HG02852 (cell line): Measurements from ENCODE around the gene ATN1.

Experiments
- ATAC-seq: cut with Tn5 transposase; IDR thresholded peaks from one replicate; pipeline ENCODE4 v1.9.1; 2021; ENCODE audit warnings: mild to moderate bottlenecking, moderate library complexity; ENCODE audit not compliant: unreplicated experiment

The ATN1 gene

DNA sequence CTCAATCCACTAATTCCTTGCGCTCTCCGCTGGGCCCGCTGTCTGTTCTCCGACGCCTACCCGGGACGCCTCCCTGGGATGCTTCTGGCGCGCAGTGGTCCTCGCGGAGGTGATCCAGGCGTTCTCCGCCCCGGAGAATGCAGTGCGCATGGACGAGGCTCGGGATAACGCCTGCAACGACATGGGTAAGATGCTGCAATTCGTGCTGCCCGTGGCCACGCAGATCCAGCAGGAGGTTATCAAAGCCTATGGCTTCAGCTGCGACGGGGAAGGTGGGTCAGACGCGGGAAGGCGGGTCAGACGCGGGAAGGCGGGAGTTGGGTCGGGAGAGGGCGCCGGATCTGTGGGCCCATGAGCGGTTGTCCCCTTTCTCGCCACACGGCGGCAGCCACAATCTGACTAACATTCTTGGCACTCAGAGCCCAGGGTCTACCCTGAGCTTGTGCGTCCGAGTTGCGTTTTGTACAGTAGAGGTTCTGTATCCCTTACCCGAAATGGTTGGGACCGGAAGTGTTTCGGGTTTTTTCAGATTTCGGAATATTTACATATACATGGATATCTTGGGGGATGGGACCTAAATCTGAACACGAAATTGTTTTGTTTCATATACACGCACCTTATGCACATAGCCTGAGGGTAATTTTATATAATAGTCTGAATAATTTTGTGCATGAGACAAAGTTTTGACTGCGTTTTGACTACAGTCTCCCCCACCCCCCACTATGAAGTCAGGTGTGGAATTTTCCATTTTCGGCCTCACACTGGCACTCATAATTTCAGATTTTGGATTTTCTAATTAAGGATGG lies 16.8 kb downstream of the ATN1 start:
- ATAC-seq = peak; percentile 48

- no peak for ATAC-seq
Observed at GRCh38 chr12:6945613-6946012, 17.9 kb downstream of the ATN1 start.

- ATAC-seq = peak; percentile 25
Observed at GRCh38 chr12:6946033-6946919, 18.5 kb downstream of the ATN1 start.

GRCh38 chr12:6946920-6947374 lies 19.2 kb downstream of the ATN1 start:
- ATAC-seq = no peak

DNA sequence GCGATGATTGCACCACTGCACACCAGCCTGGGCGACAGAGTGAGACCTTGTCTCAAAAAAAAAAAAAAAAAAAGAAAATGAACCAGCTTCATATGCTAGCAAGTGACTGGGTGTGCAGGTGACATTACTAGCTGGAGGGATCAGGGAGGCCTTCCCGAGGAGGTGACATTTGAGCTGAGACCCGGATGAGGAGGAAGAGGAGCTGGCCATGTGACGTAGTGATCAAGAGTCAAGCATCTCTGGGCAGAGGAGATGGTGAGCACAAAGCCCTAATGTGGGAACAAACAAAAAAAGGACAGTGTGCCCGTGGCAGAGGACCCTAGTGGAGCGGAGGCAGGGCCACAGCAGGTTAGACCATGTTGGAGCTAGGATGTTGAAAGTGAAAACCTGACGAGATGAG lies 19.9 kb downstream of the ATN1 start:
- ATAC-seq = no peak

- no peak for ATAC-seq
Observed at GRCh38 chr12:6948873-6949594, 21.3 kb downstream of the ATN1 start.

DNA sequence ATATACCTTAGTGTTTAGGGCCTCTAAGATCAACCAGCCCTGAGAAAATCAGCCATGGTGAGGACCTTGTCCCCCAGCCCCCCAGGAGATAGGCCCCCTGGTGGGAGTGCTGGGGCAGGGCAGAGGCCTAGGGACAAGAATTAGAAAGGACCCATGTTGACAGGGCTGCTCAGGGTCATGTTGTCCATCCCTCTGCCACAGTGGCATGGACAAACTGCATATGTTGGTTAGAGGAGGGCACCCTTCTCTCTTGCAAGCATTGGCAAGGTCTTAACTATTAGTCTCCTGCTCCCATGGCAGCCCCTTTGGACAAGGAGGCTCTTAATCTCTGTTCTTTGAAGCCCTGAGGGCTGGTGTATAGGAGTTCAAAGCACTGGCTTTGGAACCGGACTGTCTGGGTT lies 22.6 kb downstream of the ATN1 start:
- no peak for ATAC-seq

DNA sequence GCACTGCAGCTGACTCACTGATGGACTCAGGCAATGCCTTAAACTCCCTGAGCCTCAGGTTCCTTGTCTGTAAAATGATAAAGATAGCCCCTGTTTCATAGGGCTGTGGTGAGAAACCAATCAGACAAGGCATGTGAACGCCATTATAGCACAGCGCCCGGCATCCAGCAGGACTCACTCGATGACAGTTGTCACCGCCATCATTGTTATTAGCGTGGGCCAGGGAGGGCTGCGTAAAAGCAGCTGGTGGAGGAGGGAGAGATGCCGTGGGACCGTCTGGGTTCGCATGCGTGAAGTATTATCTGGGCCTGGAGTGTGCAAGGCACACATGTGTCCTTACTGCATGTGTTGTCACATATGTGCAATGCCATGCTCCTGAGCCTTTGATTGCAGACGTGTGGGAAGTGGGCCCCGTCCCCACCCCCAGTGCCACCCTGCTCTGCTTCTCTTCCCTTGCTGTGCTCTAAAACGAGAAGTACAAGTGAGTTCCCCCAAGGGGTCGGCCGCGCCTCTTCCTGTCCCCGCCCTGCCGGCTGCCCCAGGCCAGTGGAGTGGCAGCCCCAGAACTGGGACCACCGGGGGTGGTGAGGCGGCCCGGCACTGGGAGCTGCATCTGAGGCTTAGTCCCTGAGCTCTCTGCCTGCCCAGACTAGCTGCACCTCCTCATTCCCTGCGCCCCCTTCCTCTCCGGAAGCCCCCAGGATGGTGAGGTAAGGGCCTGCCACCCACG lies 23.2 kb downstream of the ATN1 start, which contains the start of gene PTPN6:
PTPN6 (plus strand) TSS at position 546 of the 730 bp plus-strand sequence; CDS start at position 703, 157 bp downstream.
- ATAC-seq = no peak

DNA sequence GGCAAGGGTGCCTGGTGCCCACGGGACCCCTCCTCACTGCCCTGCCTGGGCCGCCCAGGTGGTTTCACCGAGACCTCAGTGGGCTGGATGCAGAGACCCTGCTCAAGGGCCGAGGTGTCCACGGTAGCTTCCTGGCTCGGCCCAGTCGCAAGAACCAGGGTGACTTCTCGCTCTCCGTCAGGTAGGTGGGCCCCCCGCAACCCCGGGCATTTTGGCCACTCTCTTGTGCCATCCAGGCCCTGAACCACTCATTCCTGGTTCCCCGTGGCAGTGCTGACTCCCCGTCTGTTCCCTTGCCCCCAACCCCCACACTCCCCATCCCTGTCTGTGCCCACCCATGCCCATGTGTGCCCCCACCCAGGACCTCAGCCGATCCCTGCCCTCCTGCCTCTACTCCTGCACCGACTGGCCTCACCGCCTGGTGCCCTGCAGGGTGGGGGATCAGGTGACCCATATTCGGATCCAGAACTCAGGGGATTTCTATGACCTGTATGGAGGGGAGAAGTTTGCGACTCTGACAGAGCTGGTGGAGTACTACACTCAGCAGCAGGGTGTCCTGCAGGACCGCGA lies 23.9 kb downstream of the ATN1 start:
- no peak for ATAC-seq

DNA sequence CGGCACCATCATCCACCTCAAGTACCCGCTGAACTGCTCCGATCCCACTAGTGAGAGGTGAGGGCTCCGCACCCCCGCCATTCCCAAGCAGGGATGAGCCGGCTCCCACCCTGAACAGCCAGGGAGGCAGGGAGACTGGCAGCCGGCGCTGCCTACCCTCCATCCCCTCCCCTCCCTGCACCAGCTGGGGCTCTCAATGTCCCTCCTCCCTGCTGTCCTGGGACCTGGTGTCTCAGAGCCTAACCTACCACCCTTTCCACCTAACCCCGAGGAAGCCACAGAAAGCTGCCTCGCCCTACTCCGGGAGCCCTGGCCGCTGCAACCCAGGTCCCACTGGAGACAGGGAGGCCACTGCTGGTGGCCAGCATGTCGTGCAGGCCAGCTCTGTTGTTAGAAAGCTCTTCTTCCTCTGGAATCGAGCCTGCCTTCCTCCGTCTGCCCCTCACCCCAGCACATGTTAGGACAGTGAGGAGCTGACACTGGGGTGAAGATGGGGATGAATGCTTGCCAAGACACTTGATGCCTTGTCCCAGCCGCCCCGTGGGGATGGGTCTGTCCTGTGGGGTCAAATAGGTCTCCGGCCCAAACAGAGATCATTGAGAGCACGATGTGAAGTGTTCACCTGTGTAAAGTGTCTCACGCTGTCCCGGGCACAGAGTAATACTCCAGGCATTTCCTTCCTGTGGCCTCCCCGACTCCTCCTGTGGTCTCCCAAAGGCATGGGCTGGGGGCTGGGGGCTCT lies 24.5 kb downstream of the ATN1 start:
- ATAC-seq = no peak

- ATAC-seq = no peak
Observed at GRCh38 chr12:6952863-6953441, 25.2 kb downstream of the ATN1 start.

- peak; percentile 53 for ATAC-seq
Observed at GRCh38 chr12:6953442-6954315, 25.9 kb downstream of the ATN1 start.

DNA sequence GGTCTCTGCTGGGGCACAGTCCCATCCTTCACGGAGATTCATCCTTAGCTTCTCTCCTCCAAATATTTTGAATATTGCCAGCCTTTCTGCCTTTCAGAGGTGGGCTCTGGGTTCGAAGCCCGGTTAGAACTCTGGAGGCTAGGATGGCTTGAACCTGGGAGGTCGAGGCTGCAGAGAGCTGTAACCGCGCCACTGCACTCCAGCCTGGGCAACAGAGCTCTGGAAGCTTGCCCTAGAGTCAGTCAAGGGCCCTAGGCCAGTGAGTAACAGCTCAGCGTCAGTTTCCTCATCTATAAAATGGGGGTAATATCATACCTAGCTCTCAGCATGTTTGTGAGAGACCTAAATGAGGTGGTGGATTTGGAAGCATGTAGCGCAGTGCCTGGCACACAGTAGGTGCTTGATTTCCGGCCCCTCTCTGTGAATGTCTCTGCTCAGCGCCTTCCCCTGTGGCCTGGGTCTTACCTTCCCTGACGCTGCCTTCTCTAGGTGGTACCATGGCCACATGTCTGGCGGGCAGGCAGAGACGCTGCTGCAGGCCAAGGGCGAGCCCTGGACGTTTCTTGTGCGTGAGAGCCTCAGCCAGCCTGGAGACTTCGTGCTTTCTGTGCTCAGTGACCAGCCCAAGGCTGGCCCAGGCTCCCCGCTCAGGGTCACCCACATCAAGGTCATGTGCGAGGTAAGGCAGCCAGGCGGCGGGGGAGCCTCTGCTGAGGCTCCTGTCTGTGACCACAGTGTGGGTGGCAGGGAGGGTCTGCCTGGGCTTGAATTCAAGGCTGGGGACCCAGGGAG lies 26.8 kb downstream of the ATN1 start:
- ATAC-seq = no peak

DNA sequence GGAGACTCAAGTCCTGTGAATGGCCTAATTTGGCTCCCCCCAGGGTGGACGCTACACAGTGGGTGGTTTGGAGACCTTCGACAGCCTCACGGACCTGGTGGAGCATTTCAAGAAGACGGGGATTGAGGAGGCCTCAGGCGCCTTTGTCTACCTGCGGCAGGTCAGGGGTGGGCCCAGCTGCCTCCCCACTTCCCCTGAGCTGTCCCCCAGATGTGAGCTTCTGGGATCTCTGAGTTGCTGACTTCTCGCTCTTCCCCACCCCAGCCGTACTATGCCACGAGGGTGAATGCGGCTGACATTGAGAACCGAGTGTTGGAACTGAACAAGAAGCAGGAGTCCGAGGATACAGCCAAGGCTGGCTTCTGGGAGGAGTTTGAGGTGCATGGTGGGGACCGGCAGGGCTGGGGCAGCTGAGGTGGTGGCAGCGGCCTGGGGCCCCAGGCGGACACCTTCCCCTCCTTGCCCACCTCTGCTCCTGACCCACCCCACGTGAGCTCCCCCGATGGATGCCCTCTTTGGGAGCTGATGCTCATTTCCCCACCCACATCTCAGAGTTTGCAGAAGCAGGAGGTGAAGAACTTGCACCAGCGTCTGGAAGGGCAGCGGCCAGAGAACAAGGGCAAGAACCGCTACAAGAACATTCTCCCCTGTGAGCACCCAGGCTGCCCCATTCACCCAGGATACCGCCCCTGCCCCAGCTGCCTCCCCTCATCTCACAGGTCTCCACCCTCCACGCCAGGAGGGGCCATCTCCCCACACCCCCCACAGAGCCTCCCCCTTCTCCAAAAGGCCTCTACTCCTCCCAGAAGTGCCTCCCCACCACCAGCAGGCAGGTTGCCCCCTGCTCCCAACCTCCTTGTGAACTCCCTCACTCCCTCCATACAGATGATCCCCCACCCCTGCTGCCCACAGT lies 27.6 kb downstream of the ATN1 start:
- no peak for ATAC-seq

DNA sequence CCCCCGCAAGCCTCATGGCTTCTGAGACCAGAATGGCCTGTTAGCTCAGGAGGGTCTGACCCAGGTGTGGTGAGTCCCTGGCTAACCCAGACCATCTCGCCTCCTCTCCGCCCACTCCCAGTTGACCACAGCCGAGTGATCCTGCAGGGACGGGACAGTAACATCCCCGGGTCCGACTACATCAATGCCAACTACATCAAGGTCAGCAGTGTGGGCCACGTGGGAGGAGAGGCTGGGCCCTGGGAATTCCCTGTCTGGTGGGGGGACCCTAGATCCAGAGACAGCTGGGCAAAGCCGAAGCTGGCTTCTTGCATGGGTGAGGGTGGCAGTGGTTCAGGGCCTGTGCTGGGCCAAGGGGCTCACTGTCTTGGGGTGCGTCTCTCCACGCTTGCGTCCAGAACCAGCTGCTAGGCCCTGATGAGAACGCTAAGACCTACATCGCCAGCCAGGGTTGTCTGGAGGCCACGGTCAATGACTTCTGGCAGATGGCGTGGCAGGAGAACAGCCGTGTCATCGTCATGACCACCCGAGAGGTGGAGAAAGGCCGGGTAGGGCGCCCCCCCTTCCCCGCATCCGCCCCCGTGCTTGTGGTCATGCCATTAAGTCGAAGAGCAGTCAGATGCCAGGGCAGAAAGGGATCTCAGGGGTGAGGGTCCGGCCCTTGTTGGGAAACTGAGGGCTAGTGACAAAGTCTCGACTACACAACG lies 28.4 kb downstream of the ATN1 start:
- no peak for ATAC-seq
